HepG2 (cell line): ENCODE results near the gene SMOC1. TPM values are rescaled to one million over a fixed set of nuclear protein-coding genes. Genes with fewer than 3 reads are reported as not detected.

Source experiments
- ARNT2 ChIP-seq: sonication (generic); formaldehyde crosslinking; IDR thresholded peaks from 2 replicates; pipeline ENCODE4 v1.8.0; 2022; ENCODE audit warnings: mild to moderate bottlenecking, low read depth, missing genetic modification reagents, moderate library complexity
- CHD4 ChIP-seq: fragments of 200-600 bp; sonication (generic); IDR thresholded peaks from 2 replicates; pipeline ENCODE4 v1.7.0; 2017; ENCODE audit warnings: mild to moderate bottlenecking, low read length, borderline replicate concordance
- GATAD2A ChIP-seq: IDR thresholded peaks from 2 replicates; pipeline ENCODE4 v1.6.1; 2016
- HNF4A ChIP-seq: sonication (generic); formaldehyde crosslinking; IDR thresholded peaks from 2 replicates; pipeline ENCODE4 v1.4.0; 2020; ENCODE audit warnings: missing genetic modification reagents
- HOXA5 ChIP-seq: sonication (generic); formaldehyde crosslinking; IDR thresholded peaks from 2 replicates; pipeline ENCODE4 v1.4.0; 2020; ENCODE audit warnings: missing genetic modification reagents
- JUNB ChIP-seq: sonication (generic); formaldehyde crosslinking; IDR thresholded peaks from 2 replicates; pipeline ENCODE4 v1.8.0; 2022; ENCODE audit warnings: missing genetic modification reagents, mild to moderate bottlenecking, borderline replicate concordance
- KAT2B ChIP-seq: fragments of 150-350 bp; IDR thresholded peaks from 2 replicates; pipeline ENCODE4 v1.6.1; 2014; ENCODE audit warnings: low read depth, low read length, borderline replicate concordance
- KDM2A ChIP-seq: sonication (generic); formaldehyde crosslinking; IDR thresholded peaks from 2 replicates; pipeline ENCODE4 v1.4.0; 2020; ENCODE audit warnings: low read depth, missing genetic modification reagents, borderline replicate concordance
- LCORL ChIP-seq, 2 experiments: fragments of 450-650 bp in 1 of 2; sonication (generic) in 1 of 2; formaldehyde crosslinking in 1 of 2; IDR thresholded peaks; 2 replicates each; pipeline versions ENCODE4 v1.5.0 to v1.6.1; 2017 to 2020; ENCODE audit warnings: antibody characterized with exemption in 1 of 2, missing genetic modification reagents in 1 of 2
- NR2C2 ChIP-seq: sonication (generic); formaldehyde crosslinking; IDR thresholded peaks from 2 replicates; pipeline ENCODE4 v1.4.0; 2020; ENCODE audit warnings: missing genetic modification reagents, mild to moderate bottlenecking, moderate library complexity, borderline replicate concordance
- NR2F1 ChIP-seq, 2 experiments: fragments of 450-650 bp in 1 of 2; formaldehyde crosslinking in 1 of 2; IDR thresholded peaks; 2 replicates each; pipeline versions ENCODE4 v1.5.0 to v1.6.1; 2016 to 2020; ENCODE audit warnings: mild to moderate bottlenecking in 1 of 2, missing compliant biosample characterization in 1 of 2, missing genetic modification reagents in 1 of 2, moderate library complexity in 1 of 2
- RAD21 ChIP-seq: fragments of 450-650 bp; formaldehyde crosslinking; IDR thresholded peaks from 2 replicates; pipeline ENCODE4 v1.5.0; 2020; ENCODE audit warnings: mild to moderate bottlenecking
- SNAPC2 ChIP-seq: sonication (generic); formaldehyde crosslinking; IDR thresholded peaks from 2 replicates; pipeline ENCODE4 v1.8.1; 2022; ENCODE audit warnings: mild to moderate bottlenecking, missing genetic modification reagents
- STAG1 ChIP-seq: sonication (generic); formaldehyde crosslinking; IDR thresholded peaks from 2 replicates; pipeline ENCODE4 v1.4.0; 2020; ENCODE audit warnings: missing genetic modification reagents
- YY1 ChIP-seq: IDR thresholded peaks from 2 replicates; pipeline ENCODE4 v1.6.1; 2011; ENCODE audit warnings: low read length, low read depth, moderate library complexity, mild to moderate bottlenecking; ENCODE audit not compliant: insufficient read depth, insufficient replicate concordance
- ZMYM3 ChIP-seq: sonication (generic); formaldehyde crosslinking; IDR thresholded peaks from 2 replicates; pipeline ENCODE4 v1.5.1; 2020; ENCODE audit warnings: mild to moderate bottlenecking, missing genetic modification reagents
- ZNF629 ChIP-seq: sonication (generic); formaldehyde crosslinking; conservative IDR thresholded peaks from 2 replicates; pipeline ENCODE4 v1.5.0; 2020; ENCODE audit warnings: missing genetic modification reagents
- ZSCAN22 ChIP-seq: sonication (generic); formaldehyde crosslinking; IDR thresholded peaks from 2 replicates; pipeline ENCODE4 v1.4.0; 2020; ENCODE audit warnings: mild to moderate bottlenecking, missing genetic modification reagents
- polyA plus RNA-seq, 8 experiments: library from polyadenylated mRNA; depleted of rRNA in 3 of 8; stranded (reverse) in 7 of 8; unstranded in 1 of 8; fragments of >200 nt; fragmentation: Illumina TruSeq in 4 of 8; extraction: Trizol in 4 of 8; gene quantifications; 2 replicates each; pipeline versions ENCODE4 v1.2.1 to v1.2.3, GENCODE V29; 2011 to 2016; ENCODE audit warnings: low read depth in 4 of 8, missing spikeins in 1 of 8, mixed read lengths in 1 of 8; ENCODE audit not compliant: insufficient read depth in 1 of 8
- total RNA-seq, 5 experiments: library from RNA; depleted of rRNA; stranded (reverse); fragments of >200 nt; fragmentation: Illumina TruSeq; extraction: Trizol; gene quantifications; 2 replicates each; pipeline ENCODE4 v1.2.3, GENCODE V29; 2016; ENCODE audit warnings: low read depth in 1 of 5
- TF ChIP-seq, protein P1 (sequence below): IDR thresholded peaks from 2 replicates; pipeline ENCODE4 v1.6.1; 2016; ENCODE audit warnings: mild to moderate bottlenecking, missing biosample characterization, missing genetic modification reagents
- TF ChIP-seq, protein P2 (sequence below): sonication (generic); formaldehyde crosslinking; IDR thresholded peaks from 2 replicates; pipeline ENCODE4 v1.4.0; 2020; ENCODE audit warnings: missing genetic modification reagents, mild to moderate bottlenecking, borderline replicate concordance
- TF ChIP-seq, protein P3 (sequence below): sonication (generic); formaldehyde crosslinking; IDR thresholded peaks from 2 replicates; pipeline ENCODE4 v1.5.1; 2020; ENCODE audit warnings: mild to moderate bottlenecking, missing genetic modification reagents, moderate library complexity

SMOC1 gene
- total and polyA plus RNA-seq, 2 of the 13 experiments (the other 11 are each of a cell fraction or from before 2014, with no cell fraction given): 17.8 to 35.6 TPM

DNA sequence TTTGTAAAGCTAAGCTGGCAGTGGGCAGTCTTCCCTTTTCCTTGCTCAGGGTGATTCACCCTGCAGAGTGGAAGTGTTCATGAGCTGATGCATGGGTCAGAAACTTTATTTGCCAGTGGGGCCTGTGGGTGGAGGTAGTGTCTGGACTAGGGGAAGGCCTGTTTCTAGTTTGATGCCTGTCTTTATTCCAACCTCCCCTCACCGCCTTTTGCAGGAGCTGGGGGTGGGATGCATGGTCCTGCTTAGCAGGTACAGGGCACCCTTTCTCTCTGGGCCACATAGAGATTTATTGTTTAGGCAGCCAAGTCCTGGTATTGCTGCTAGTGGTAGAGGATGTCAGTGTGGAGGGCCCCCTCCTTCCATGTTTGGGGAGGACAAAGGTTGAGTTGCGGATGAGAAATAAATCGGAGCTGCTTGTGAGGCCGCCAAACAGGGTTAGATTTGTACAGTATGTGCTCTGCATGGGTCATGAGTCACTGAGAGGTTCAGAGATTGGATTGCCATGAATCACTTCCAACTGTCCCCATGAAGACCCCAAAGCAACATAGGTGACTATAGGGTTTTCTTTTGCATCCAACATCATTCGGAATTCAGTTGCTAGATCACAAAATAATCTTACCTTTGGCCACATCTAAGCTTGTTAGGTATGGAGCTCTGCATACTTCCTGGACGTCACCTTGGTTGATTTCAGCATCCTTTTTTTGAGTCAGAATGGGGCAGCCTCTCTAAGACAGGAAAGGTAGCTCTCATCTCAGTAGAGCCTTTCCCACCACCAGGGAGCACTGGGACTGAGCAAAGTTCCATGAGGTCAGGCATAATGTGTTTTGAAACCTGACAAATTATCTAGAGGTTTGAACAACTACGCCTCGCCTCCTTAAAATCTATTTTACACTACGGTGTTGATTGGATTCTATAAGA, 8.8 kb downstream of the SMOC1 start (continued):
- 0 out of 2 replicates have a peak, but pooled peaks have one; percentile 25 for TF ChIP-seq ZSCAN22 (CRISPR knock-in tag)
- TF ChIP-seq HNF4A (CRISPR knock-in tag): peak; percentile 94
- no peak for TF ChIP-seq KAT2B
- TF ChIP-seq, protein P1, sequence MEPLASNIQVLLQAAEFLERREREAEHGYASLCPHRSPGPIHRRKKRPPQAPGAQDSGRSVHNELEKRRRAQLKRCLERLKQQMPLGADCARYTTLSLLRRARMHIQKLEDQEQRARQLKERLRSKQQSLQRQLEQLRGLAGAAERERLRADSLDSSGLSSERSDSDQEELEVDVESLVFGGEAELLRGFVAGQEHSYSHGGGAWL: no peak
- TF ChIP-seq JUNB (CRISPR knock-in tag): peak; percentile 79; the same call in 1 of the 2 replicates
- TF ChIP-seq, protein P2, sequence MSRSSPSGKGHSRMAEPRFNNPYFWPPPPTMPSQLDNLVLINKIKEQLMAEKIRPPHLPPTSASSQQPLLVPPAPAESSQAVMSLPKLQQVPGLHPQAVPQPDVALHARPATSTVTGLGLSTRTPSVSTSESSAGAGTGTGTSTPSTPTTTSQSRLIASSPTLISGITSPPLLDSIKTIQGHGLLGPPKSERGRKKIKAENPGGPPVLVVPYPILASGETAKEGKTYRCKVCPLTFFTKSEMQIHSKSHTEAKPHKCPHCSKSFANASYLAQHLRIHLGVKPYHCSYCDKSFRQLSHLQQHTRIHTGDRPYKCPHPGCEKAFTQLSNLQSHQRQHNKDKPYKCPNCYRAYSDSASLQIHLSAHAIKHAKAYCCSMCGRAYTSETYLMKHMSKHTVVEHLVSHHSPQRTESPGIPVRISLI (CRISPR knock-in tag): peak; percentile 62; the same call in 1 of the 2 replicates
- TF ChIP-seq SNAPC2 (CRISPR knock-in tag): 0 out of 2 replicates have a peak, but pooled peaks have one; percentile 8
- no peak for TF ChIP-seq ARNT2 (CRISPR knock-in tag)
- peak; percentile 67 for TF ChIP-seq ZMYM3 (CRISPR knock-in tag)
- TF ChIP-seq HOXA5: 0 out of 2 replicates have a peak, but pooled peaks have one; percentile 35
- TF ChIP-seq YY1: peak; percentile 52
- TF ChIP-seq ZNF629 (CRISPR knock-in tag): peak; percentile 47; the same call in 1 of the 2 replicates
- TF ChIP-seq GATAD2A (CRISPR knock-in tag): peak; percentile 89
- peak; percentile 54 to 66; a peak in 2 of 4 replicates for TF ChIP-seq NR2F1 (CRISPR knock-in tag; IDR thresholded peaks at IDR 0.05)
- TF ChIP-seq LCORL (IDR thresholded peaks at IDR 0.05): peak; percentile 87
- TF ChIP-seq LCORL (CRISPR knock-in tag; IDR thresholded peaks at IDR 0.05): peak; percentile 94
- TF ChIP-seq CHD4: 0 out of 2 replicates have a peak, but pooled peaks have one; percentile 37
- 0 out of 2 replicates have a peak, but pooled peaks have one; percentile 5 for TF ChIP-seq STAG1
- peak; percentile 21; the same call in 1 of the 2 replicates for TF ChIP-seq RAD21 (CRISPR knock-in tag)
- 0 out of 2 replicates have a peak, but pooled peaks have one; percentile 26 for TF ChIP-seq KDM2A (CRISPR knock-in tag)
- TF ChIP-seq NR2C2 (CRISPR knock-in tag): peak; percentile 68; the same call in 1 of the 2 replicates
- TF ChIP-seq, protein P3, sequence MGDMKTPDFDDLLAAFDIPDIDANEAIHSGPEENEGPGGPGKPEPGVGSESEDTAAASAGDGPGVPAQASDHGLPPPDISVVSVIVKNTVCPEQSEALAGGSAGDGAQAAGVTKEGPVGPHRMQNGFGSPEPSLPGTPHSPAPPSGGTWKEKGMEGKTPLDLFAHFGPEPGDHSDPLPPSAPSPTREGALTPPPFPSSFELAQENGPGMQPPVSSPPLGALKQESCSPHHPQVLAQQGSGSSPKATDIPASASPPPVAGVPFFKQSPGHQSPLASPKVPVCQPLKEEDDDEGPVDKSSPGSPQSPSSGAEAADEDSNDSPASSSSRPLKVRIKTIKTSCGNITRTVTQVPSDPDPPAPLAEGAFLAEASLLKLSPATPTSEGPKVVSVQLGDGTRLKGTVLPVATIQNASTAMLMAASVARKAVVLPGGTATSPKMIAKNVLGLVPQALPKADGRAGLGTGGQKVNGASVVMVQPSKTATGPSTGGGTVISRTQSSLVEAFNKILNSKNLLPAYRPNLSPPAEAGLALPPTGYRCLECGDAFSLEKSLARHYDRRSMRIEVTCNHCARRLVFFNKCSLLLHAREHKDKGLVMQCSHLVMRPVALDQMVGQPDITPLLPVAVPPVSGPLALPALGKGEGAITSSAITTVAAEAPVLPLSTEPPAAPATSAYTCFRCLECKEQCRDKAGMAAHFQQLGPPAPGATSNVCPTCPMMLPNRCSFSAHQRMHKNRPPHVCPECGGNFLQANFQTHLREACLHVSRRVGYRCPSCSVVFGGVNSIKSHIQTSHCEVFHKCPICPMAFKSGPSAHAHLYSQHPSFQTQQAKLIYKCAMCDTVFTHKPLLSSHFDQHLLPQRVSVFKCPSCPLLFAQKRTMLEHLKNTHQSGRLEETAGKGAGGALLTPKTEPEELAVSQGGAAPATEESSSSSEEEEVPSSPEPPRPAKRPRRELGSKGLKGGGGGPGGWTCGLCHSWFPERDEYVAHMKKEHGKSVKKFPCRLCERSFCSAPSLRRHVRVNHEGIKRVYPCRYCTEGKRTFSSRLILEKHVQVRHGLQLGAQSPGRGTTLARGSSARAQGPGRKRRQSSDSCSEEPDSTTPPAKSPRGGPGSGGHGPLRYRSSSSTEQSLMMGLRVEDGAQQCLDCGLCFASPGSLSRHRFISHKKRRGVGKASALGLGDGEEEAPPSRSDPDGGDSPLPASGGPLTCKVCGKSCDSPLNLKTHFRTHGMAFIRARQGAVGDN: peak; percentile 37; the same call in 1 of the 2 replicates
